ENCODE results near the gene DDX51.

Gene DDX51

DNA sequence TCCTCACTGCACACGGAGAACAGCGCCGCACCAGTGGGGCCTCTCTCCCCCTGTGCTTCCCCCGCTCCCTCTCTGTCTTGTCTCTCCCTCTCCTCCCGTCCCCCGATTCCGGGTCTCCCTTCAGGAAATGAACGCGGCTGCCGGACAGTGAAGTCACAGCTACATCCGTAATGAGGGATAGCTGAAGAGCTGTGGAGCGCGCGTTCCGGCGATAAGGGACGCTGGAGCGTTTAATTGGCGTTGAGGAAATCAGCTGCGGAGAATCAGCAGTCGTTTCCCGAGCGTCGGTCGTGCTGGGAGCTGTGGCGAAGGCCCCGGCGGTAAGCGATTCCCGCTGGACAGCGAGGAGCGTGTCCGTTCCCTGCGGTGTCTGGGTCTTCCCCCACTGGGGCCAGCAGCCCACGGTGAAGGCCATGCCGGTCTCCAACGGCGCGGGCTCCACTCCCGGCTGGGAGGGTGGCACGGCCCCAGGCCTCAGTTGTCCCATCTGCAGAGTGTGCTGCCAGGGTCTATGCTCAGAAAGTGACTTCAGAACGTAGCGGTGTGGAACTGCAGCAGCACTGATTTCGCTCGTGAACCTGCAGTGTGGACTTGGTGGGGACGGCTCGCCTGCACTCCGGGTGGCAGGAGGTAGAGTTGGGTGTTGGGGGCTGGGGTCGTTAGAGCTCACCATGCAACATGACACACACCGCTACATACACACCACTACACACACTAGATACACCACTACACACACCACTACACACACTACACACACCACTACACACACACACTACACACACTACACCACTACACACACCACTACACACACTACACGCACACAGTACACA is 11.0 kb upstream of the DDX51 start:
- DNase-seq, result no peak
- Histone ChIP-seq H3K27ac (no peak overlapping the region), H3K27me3 (replicated peaks) (no peaks in the 10 kb centered on the region), H3K4me3 (ENCODE audit: low read depth, low read length) (no peak overlapping the region), H3K36me3 (replicated peaks) (peaks cover 8% of the 10 kb centered on the region)
- TF ChIP-seq, protein P1, sequence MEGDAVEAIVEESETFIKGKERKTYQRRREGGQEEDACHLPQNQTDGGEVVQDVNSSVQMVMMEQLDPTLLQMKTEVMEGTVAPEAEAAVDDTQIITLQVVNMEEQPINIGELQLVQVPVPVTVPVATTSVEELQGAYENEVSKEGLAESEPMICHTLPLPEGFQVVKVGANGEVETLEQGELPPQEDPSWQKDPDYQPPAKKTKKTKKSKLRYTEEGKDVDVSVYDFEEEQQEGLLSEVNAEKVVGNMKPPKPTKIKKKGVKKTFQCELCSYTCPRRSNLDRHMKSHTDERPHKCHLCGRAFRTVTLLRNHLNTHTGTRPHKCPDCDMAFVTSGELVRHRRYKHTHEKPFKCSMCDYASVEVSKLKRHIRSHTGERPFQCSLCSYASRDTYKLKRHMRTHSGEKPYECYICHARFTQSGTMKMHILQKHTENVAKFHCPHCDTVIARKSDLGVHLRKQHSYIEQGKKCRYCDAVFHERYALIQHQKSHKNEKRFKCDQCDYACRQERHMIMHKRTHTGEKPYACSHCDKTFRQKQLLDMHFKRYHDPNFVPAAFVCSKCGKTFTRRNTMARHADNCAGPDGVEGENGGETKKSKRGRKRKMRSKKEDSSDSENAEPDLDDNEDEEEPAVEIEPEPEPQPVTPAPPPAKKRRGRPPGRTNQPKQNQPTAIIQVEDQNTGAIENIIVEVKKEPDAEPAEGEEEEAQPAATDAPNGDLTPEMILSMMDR (IDR thresholded peaks at IDR 0.05; ENCODE audit: low read depth, low read length, missing control alignments), result no peak
- in situ Hi-C loops (cut with HindIII; ENCODE audit: low pct_ligation_motif_present, low sequenced_read_pairs), result no loop called here

- no peak overlapping the region for H3K27ac ChIP-seq
- H3K36me3 ChIP-seq (replicated peaks), result peaks cover 8% of the 10 kb centered on the region
- TF ChIP-seq, protein P1 (IDR thresholded peaks at IDR 0.05; ENCODE audit: low read depth, low read length, missing control alignments), result no peak
- DNase-seq, result no peak
- H3K27me3 ChIP-seq (replicated peaks), result no peaks in the 10 kb centered on the region
- no peak overlapping the region for H3K4me3 ChIP-seq (ENCODE audit: low read depth, low read length)
- in situ Hi-C loops (cut with HindIII; ENCODE audit: low pct_ligation_motif_present, low sequenced_read_pairs), result no loop called here
These were observed 10.2 kb upstream of the DDX51 start for GRCh38 chr12:132154341-132154761.

DNA sequence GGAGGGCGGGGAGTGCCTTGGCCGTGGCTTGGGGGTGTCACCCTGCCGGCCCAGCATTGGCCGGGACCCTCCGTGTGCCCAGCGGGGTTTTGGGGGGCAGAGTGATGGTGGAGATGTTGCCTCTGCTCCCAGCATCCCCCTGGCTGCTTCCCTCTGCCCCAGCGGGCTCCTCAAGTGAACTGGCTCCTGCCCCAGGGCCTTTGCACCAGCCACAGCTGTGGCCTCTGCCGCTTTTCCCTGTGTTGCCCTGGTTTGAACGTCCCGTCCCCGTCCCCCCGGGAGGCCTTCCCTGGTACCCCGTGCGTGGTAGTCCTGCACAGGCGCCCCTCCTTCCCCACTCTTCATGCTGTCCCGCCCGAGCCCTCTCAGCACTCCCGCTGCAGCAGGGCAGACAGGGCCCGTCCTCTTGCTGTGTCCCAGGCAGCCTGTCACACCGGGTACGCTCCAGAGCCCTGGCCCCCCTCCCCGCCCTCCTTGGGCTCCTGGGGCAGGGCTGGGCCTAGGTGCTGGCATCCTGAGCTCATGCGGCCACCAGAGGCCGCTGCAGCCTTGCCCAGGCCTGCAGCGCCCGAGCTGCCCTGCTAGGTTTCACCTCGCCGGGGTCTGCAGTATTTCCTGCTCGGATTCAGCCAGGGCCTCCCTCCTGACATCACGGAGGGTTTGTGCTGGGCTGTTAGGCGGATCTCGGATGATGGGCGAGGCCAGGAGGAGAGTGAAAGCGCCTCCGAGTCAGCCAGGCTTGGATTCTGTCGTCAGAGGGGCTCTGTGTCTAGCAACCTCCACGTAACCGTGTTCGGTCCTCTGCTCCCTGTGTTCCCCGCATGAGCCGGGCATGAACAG is 9.6 kb upstream of the DDX51 start:
- TF ChIP-seq, protein P1 (IDR thresholded peaks at IDR 0.05; ENCODE audit: low read depth, low read length, missing control alignments), result peak; percentile 97
- peaks cover 8% of the 10 kb centered on the region for H3K36me3 ChIP-seq (replicated peaks)
- peak; percentile 53 for DNase-seq
- no peaks in the 10 kb centered on the region for H3K27me3 ChIP-seq (replicated peaks)
- no peak overlapping the region for H3K4me3 ChIP-seq (ENCODE audit: low read depth, low read length)
- in situ Hi-C loops (cut with HindIII; ENCODE audit: low pct_ligation_motif_present, low sequenced_read_pairs), result no loop called here
- no peak overlapping the region for H3K27ac ChIP-seq

DNA sequence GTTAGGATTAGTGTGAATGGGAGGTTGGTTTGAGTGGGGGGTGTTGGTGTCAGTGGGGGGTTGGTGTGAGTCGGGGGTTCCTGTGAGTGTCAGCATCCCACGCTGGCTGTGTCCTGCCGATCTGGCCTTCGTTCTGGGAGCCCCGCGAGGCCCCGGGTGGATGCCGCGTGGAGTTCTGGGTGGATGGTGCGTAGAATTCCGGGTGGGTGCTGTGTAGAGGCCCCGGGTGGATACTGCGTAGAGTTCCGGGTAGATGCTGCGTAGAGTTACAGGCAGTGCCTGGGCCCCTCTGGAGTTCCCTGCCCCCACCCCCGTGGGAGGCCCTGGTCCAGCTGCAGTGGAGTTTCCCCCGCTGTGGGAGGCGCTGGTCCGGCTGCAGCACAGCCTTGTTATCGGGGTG is 8.8 kb upstream of the DDX51 start:
- peaks cover 8% of the 10 kb centered on the region for H3K36me3 ChIP-seq (replicated peaks)
- no peaks in the 10 kb centered on the region for H3K27me3 ChIP-seq (replicated peaks)
- no peak overlapping the region for H3K4me3 ChIP-seq (ENCODE audit: low read depth, low read length)
- no peak for DNase-seq
- in situ Hi-C loops (cut with HindIII; ENCODE audit: low pct_ligation_motif_present, low sequenced_read_pairs), result no loop called here
- H3K27ac ChIP-seq, result no peak overlapping the region
- TF ChIP-seq, protein P1 (IDR thresholded peaks at IDR 0.05; ENCODE audit: low read depth, low read length, missing control alignments), result no peak

GRCh38 chr12:132152411-132152821 is 8.3 kb upstream of the DDX51 start:
- no peak for DNase-seq
- no peak overlapping the region for H3K27ac ChIP-seq
- H3K4me3 ChIP-seq (ENCODE audit: low read depth, low read length), result no peak overlapping the region
- peaks cover 8% of the 10 kb centered on the region for H3K36me3 ChIP-seq (replicated peaks)
- TF ChIP-seq, protein P1 (IDR thresholded peaks at IDR 0.05; ENCODE audit: low read depth, low read length, missing control alignments), result no peak
- in situ Hi-C loops (cut with HindIII; ENCODE audit: low pct_ligation_motif_present, low sequenced_read_pairs), result no loop called here
- no peaks in the 10 kb centered on the region for H3K27me3 ChIP-seq (replicated peaks)
